ENCODE results near the gene RUNDC3A.
A peak's percentile ranks its signal among the peaks of the same experiment; 100 is the strongest.

Gene RUNDC3A

DNA sequence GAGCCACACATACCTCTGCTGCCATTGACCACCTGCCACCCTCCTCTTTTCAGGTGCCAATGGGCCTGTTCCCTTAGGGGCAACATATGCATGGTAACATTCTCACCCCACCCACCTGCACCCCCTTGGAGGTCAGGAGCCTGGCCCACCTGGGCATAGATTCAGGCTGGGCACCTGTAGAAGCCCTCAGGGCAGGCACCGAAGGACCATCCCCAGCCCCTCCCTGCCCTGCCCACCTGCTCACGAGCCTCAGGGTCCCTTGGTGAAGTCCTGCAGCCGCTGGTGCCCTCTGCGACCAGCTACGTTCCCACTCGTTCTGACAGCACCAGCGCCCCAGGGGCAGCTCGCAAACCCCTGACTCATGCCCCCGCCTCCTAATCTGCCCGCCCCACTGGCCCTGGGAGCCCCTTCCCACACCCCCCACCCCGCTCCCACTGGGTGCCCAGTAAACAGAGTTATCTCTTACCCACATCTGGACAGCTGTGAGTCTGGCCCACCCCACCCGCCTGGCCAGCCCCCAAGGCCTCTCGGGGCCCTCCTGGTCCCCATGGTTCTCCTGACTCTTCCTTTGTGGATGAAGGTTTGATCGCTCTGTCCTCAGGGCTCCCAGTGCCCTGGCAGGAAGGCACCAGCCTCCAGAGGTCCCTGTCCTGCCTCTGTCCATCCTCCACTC, 40.4 kb upstream of the RUNDC3A start, which contains the start of gene SLC4A1:
SLC4A1 (minus strand) TSS at position 318 of the 673 bp plus-strand sequence. CDS start 5,269 bp downstream, outside the sequence.
- no peak for DNase-seq (ENCODE audit: low read depth, low spot score)
- Histone ChIP-seq H3K36me3 (ENCODE audit: insufficient read depth, insufficient read length, low read length) (no peaks in the 10 kb centered on the region), H3K9me3 (ENCODE audit: insufficient read depth, low read length) (no peaks in the 10 kb centered on the region), H3K4me3 (ENCODE audit: insufficient read length, low read depth) (no peak within 1 kb of the TSS), H3K27me3 (ENCODE audit: insufficient read depth, insufficient read length) (peaks cover 6% of the 10 kb centered on the region), H3K9ac (ENCODE audit: insufficient read length, low read depth) (peak within 1 kb of the TSS; percentile 52), H3K4me1 (ENCODE audit: insufficient read depth, insufficient read length) (peaks cover 13% of the 10 kb centered on the region)
- TF ChIP-seq SUZ12 (IDR thresholded peaks at IDR 0.05; ENCODE audit: extremely low read depth, insufficient read depth, insufficient read length) (no peak), YY1 (IDR thresholded peaks at IDR 0.05; ENCODE audit: insufficient read depth, insufficient read length) (no peak), ZNF274 (IDR thresholded peaks at IDR 0.05; ENCODE audit: low read depth, low read length) (no peak)

DNA sequence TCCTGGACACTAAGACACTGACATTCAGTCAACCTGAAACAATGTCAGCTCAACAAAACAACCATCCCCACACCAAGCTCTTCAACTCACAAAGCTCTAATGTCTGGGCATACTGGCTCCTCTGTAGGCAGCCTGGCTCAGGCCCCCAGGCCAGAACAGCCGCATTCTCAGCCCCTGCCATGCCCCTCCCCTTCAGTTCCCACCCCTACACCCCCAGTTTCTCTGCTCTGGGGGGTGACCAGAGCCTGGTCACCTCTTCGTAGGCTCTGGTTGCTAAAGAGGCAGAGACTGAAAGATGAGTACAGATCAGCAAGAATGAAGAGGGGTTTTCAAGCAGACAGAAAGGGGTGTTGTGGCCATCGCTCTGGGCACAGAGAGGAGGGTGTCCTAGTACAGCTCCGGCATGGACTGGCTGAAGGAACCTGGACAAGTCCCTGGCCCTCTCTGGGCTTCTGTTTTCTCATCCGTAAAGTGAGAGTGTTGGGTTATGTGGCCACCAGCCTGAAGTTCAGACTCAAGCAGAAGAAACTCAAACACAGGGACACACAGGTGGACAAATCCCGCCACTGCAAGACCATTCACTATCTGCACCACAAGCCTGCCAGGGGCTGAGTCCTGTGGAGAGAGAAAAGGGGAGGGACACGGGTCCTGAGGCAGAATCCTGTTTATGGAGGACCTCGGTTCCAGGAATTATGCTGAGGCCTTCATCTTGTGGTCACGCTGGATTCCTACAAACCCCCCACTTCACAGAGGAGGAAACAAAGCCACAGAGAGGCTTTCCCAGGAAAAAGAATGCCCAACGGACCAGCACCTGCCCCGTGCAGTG, 39.5 kb upstream of the RUNDC3A start:
- no peaks in the 10 kb centered on the region for H3K27me3 ChIP-seq (ENCODE audit: insufficient read depth, insufficient read length)
- H3K4me3 ChIP-seq (ENCODE audit: insufficient read length, low read depth): no peak overlapping the region
- peaks cover 17% of the 10 kb centered on the region for H3K4me1 ChIP-seq (ENCODE audit: insufficient read depth, insufficient read length)
- DNase-seq (ENCODE audit: low read depth, low spot score): no peak
- H3K9me3 ChIP-seq (ENCODE audit: insufficient read depth, low read length): no peaks in the 10 kb centered on the region
- H3K36me3 ChIP-seq (ENCODE audit: insufficient read depth, insufficient read length, low read length): no peaks in the 10 kb centered on the region
- H3K9ac ChIP-seq (ENCODE audit: insufficient read length, low read depth): no peak overlapping the region
- no peak for TF ChIP-seq ZNF274 (IDR thresholded peaks at IDR 0.05; ENCODE audit: low read depth, low read length)
- TF ChIP-seq YY1 (IDR thresholded peaks at IDR 0.05; ENCODE audit: insufficient read depth, insufficient read length): no peak
- no peak for TF ChIP-seq SUZ12 (IDR thresholded peaks at IDR 0.05; ENCODE audit: extremely low read depth, insufficient read depth, insufficient read length)

DNA sequence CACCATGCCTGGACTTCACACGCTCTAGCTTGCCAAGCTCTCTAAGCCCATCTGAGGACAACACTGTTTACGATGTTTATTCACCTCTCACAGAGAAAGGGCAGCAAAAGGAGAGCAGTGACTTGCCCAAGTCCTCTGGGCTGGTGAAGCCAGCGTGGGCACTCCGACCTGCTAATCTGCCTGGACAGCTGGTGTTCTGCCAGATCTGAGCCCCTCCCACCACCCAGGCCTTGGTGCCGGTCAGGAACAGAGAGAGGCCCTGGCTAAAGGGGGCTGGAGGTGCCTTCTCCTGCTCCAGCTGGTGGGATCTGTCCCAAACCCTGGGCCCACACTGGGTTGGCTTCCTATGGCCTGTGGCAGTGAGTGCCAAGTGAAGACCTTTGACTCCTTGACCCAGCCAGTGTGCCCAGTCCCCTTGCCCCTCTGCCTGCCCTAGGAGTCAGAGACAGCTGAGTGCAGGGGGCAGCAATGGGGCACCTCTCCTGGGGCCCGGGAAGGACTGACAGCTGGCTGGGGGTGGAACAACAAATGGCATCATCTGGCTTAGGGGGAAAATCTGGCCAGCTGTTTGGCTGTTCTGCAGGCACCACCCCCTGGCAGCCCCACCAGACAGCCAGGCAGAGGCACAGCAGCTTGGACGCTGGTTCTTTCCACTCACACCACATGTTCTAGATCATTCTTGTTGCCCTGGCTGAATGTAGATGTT, 38.7 kb upstream of the RUNDC3A start:
- H3K36me3 ChIP-seq (ENCODE audit: insufficient read depth, insufficient read length, low read length): no peaks in the 10 kb centered on the region
- TF ChIP-seq YY1 (IDR thresholded peaks at IDR 0.05; ENCODE audit: insufficient read depth, insufficient read length) (no peak), SUZ12 (IDR thresholded peaks at IDR 0.05; ENCODE audit: extremely low read depth, insufficient read depth, insufficient read length) (no peak)
- no peak for DNase-seq (ENCODE audit: low read depth, low spot score)
- H3K27me3 ChIP-seq (ENCODE audit: insufficient read depth, insufficient read length): no peaks in the 10 kb centered on the region
- no peak overlapping the region for H3K4me3 ChIP-seq (ENCODE audit: insufficient read length, low read depth)
- no peak overlapping the region for H3K9ac ChIP-seq (ENCODE audit: insufficient read length, low read depth)
- peaks cover 20% of the 10 kb centered on the region for H3K4me1 ChIP-seq (ENCODE audit: insufficient read depth, insufficient read length)
- H3K9me3 ChIP-seq (ENCODE audit: insufficient read depth, low read length): no peaks in the 10 kb centered on the region

DNA sequence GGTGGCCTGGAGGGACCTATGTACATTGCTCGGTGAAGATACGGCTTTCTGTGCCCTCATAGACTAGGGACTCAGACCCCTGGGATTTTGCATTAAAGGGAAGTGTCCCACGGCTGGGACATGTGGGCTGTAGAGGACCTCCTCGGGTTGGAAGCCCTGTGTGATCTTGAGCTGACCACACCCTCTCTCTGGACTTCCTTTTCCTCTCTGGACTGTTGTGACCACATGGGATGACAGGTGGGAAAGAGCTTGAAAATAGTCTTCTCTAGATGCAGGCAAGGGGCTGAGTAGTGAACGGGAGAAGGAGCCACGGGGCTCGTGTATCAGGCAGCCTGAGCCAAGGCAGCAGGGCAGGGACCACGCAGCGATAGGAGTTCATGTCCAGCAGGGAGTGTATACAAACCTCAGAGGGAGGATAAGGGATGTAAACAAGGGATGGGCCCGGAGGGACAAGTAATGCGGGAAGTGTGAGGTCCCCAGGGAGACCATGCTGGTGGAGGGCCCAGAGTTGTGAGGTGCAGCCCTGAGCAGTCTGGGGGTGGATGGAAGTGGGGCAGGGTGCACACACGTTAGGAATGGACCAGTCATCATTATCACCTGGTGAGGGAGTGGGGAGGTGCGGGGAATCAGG, 36.0 kb upstream of the RUNDC3A start:
- TF ChIP-seq YY1 (IDR thresholded peaks at IDR 0.05; ENCODE audit: insufficient read depth, insufficient read length): no peak
- no peak for TF ChIP-seq ZNF274 (IDR thresholded peaks at IDR 0.05; ENCODE audit: low read depth, low read length)
- TF ChIP-seq SUZ12 (IDR thresholded peaks at IDR 0.05; ENCODE audit: extremely low read depth, insufficient read depth, insufficient read length): no peak
- H3K36me3 ChIP-seq (ENCODE audit: insufficient read depth, insufficient read length, low read length): no peaks in the 10 kb centered on the region
- no peak overlapping the region for H3K4me3 ChIP-seq (ENCODE audit: insufficient read length, low read depth)
- DNase-seq (ENCODE audit: low read depth, low spot score): no peak
- peaks cover 20% of the 10 kb centered on the region for H3K4me1 ChIP-seq (ENCODE audit: insufficient read depth, insufficient read length)
- H3K9me3 ChIP-seq (ENCODE audit: insufficient read depth, low read length): no peaks in the 10 kb centered on the region
- no peak overlapping the region for H3K9ac ChIP-seq (ENCODE audit: insufficient read length, low read depth)
- H3K27me3 ChIP-seq (ENCODE audit: insufficient read depth, insufficient read length): no peaks in the 10 kb centered on the region

DNA sequence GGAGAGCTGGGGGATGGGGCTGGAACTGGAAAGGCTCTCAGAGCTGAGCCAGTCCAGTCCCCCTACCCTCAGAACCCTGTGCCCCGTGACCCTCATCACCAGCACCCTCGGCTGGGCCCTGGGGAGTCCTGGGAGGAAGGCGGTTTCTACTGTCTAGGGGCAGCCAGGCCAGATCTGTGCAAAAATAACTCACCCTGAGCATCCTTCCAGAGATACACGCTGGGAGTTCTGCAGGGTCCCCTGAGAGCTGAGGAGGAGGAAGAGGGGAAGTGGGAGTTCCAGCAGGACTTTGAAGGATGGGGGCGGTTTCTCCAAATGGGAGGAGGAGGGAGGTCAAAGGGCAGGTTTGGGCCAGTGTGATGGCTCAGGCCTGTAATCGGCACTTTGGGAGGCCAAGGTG, 35.4 kb upstream of the RUNDC3A start:
- H3K4me3 ChIP-seq (ENCODE audit: insufficient read length, low read depth): no peak overlapping the region
- peaks cover 18% of the 10 kb centered on the region for H3K4me1 ChIP-seq (ENCODE audit: insufficient read depth, insufficient read length)
- TF ChIP-seq ZNF274 (IDR thresholded peaks at IDR 0.05; ENCODE audit: low read depth, low read length) (no peak), SUZ12 (IDR thresholded peaks at IDR 0.05; ENCODE audit: extremely low read depth, insufficient read depth, insufficient read length) (no peak), YY1 (IDR thresholded peaks at IDR 0.05; ENCODE audit: insufficient read depth, insufficient read length) (no peak)

DNA sequence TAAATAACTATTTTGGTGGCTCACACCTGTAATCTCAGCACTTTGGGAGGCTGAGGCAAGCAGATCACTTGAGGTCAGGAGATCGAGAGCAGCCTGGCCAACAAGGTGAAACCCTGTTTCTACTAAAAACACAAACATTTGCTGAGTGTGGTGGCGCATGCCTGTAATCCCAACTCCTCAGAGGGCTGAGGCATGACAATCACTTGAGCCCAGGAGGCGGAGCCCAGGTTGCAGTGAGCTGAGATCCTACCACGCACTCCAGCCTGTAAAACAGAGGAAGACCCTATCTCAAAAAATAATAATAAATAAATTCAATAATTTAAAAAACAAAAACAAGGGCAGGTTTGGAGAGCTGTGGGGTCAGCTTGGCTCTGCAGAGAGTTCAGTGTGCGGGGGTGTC, 34.8 kb upstream of the RUNDC3A start:
- peaks cover 4% of the 10 kb centered on the region for H3K27me3 ChIP-seq (ENCODE audit: insufficient read depth, insufficient read length)
- no peak overlapping the region for H3K4me3 ChIP-seq (ENCODE audit: insufficient read length, low read depth)
- no peaks in the 10 kb centered on the region for H3K9me3 ChIP-seq (ENCODE audit: insufficient read depth, low read length)
- H3K4me1 ChIP-seq (ENCODE audit: insufficient read depth, insufficient read length): peaks cover 18% of the 10 kb centered on the region
- TF ChIP-seq YY1 (IDR thresholded peaks at IDR 0.05; ENCODE audit: insufficient read depth, insufficient read length) (no peak), SUZ12 (IDR thresholded peaks at IDR 0.05; ENCODE audit: extremely low read depth, insufficient read depth, insufficient read length) (no peak), ZNF274 (IDR thresholded peaks at IDR 0.05; ENCODE audit: low read depth, low read length) (no peak)
- H3K9ac ChIP-seq (ENCODE audit: insufficient read length, low read depth): no peak overlapping the region
- H3K36me3 ChIP-seq (ENCODE audit: insufficient read depth, insufficient read length, low read length): no peaks in the 10 kb centered on the region
- peak; percentile 5 for DNase-seq (ENCODE audit: low read depth, low spot score)

More for the DNA sequence above, 35.4 kb upstream of the RUNDC3A start:
- Histone ChIP-seq H3K9me3 (ENCODE audit: insufficient read depth, low read length) (no peaks in the 10 kb centered on the region), H3K36me3 (ENCODE audit: insufficient read depth, insufficient read length, low read length) (no peaks in the 10 kb centered on the region), H3K27me3 (ENCODE audit: insufficient read depth, insufficient read length) (peaks cover 1% of the 10 kb centered on the region), H3K9ac (ENCODE audit: insufficient read length, low read depth) (no peak overlapping the region)
- no peak for DNase-seq (ENCODE audit: low read depth, low spot score)
